ENCODE measurements around the gene INSIG1.

INSIG1 gene

GRCh38 chr7:155303039-155303593, 5.4 kb downstream of the INSIG1 start:
- no peak for DNase-seq (ENCODE audit: low spot score)

DNA sequence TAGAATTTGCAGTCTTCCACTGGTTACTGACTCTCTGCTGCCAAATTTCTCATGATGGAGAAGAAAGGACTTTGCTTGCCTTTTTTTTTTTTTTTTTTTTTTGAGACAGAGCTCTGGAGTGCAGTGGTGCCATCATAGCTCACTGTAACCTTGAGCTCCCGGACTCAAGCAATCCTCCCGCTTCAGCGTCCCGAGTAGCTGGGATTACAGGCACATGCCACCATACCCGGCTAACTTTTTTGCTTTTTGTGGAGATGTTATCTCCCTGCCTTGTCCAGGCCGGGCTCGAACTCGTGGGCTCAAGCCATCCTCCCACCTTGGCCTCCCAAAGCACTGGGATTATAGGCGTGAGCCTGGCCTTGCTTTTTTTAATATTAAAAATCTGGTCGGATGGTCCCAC, 6.2 kb downstream of the INSIG1 start:
- no peak for DNase-seq (ENCODE audit: low spot score)

GRCh38 chr7:155305231-155305904, 7.7 kb downstream of the INSIG1 start:
- DNase-seq (ENCODE audit: low spot score), result no peak

DNA sequence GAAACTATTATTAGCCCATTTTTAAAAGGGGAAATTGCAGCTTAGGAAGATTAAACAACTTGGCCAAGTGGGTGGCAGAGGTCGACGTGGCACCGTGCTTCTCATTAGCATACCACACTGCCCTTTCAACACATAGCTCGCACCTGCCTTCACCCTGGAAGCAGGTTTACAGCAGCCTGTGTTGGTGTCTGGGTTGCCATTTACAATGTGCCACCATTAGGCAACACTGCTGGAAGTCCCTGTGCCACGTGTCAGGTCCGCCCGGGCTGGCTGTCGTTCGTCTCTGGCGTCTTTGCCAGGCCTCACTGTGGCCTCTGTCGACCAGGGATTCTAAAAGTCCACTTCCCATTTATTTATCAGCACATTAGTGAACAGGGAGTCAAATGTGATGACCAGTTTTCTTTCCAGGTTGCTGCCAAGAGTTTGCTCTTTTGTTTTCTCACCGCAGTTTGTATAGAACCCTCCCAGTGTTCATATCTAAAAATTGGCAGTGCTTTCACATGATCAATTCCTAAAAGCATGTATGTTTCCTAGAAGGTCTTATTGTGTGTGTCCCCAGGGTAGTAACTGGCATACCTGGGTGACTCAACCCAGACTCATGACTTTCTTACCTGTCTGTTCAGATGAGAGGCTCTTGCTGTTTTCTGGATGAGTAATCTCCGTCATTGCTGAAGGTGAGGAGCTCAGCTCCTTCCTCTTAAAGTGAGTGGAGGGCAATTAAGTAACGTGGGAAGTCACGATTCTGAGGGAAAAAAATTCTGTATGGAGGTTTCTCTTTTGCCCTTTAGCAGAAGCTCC, 9.2 kb downstream of the INSIG1 start:
- DNase-seq (ENCODE audit: low spot score), result no peak

DNA sequence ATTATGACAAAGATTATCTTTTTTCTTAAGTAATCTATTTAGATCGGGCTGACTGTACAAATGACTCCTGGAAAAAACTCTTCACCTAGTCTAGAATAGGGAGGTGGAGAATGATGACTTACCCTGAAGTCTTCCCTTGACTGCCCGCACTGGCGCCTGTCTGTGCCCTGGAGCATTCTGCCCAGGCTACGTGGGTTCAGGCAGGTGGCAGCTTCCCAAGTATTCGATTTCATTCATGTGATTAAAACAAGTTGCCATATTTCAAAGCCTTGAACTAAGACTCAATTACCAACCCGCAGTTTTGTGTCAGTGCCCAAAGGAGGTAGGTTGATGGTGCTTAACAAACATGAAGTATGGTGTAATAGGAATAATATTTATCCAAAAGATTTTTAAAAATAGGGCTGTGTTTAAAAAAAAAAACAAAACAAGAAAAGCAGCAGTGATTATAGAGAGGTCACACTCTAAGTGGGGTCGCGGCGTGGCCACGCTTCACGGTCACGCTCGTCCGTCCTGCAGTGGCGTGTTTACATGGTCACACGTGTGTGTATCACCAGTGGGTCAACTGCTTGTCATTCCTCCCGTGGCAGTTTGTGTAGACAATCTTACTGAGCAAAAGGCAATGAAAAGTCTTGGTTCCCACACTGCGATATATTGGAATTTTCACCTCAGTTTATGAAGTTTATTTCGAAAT, 10.8 kb downstream of the INSIG1 start:
- no peak for DNase-seq (ENCODE audit: low spot score)

DNA sequence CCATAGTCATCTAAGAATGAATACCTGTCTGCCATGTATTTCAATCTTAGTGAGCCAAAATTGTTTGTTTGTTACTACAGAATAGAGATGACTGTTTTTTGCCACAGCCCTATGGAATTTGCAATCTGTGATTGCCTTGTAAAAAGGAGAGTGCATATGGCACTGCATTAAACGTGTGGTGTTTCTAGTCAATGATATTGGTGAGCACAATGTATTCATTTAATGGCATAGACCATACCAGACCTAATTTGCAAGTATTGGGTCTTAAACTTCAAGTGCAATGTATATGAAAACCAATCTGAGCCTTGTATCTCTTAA, 11.3 kb downstream of the INSIG1 start:
- DNase-seq (ENCODE audit: low spot score), result no peak

- no peak for DNase-seq (ENCODE audit: low spot score)
Observed at GRCh38 chr7:155310425-155311114, 12.9 kb downstream of the INSIG1 start.

GRCh38 chr7:155311826-155312537, 14.3 kb downstream of the INSIG1 start:
- no peak for DNase-seq (ENCODE audit: low spot score)

- no peak for DNase-seq (ENCODE audit: low spot score)
Observed at GRCh38 chr7:155312633-155313032, 15.0 kb downstream of the INSIG1 start.

GRCh38 chr7:155313096-155313495, 15.4 kb downstream of the INSIG1 start:
- no peak for DNase-seq (ENCODE audit: low spot score)

GRCh38 chr7:155315977-155316376, 18.3 kb downstream of the INSIG1 start:
- no peak for DNase-seq (ENCODE audit: low spot score)

DNA sequence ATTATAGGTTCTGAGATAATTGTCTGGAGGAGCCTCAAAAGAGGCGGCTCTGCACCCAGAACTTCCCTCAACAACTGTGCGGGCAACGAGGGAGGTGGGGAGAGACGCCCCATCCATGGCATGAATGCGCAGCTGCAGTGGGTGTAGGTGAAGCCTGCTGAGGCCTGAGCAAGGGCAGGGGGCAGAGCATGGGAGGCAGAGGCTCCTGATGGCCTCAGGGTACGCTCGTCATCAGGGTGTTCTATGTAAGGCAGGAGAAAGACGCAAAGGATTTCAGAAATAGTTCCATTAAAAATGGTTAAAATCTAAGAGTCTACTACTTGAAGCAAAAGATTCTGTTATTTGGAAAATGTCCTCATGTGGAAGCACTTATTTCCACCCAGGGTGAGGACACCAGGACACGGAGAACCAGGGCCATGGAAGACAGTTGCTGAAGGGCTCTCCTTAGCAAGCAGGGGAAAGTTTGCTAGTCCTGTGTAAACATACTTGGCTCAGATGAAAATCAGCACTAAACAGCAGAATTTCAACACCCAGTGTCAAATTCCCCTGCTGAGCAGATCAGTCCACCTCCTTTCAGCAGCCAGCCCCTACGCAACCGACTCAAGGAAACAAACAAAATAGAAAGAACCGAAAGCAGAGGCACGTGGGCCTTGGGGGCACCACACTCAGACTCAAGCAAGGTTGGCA, 18.9 kb downstream of the INSIG1 start:
- DNase-seq (ENCODE audit: low spot score), result no peak

GRCh38 chr7:155317114-155317434, 19.4 kb downstream of the INSIG1 start:
- DNase-seq (ENCODE audit: low spot score), result no peak

GRCh38 chr7:155318245-155318644, 20.6 kb downstream of the INSIG1 start:
- no peak for DNase-seq (ENCODE audit: low spot score)

DNA sequence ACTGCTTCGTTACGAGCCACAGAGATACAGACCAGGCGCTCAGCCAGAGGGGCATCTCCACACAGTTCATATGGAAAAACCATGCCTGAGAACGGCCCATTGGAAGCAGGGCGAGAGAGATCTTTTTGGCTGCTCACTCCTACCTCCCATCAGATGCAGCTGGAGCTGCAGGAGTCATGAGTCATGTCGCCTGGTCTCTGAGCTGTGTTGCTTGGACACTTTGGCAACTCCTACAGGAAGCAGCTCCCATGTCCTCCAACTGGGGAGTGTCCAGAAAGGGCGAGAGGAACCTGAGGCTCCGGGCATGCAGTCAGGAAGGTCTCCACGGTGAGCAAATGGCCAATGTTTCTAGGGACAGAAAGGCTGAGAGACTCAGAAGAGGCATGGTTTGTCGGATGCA, 24.9 kb downstream of the INSIG1 start:
- DNase-seq (ENCODE audit: low spot score), result no peak

GRCh38 chr7:155323001-155323638, 25.4 kb downstream of the INSIG1 start:
- DNase-seq (ENCODE audit: low spot score), result no peak

- no peak for DNase-seq (ENCODE audit: low spot score)
Observed at GRCh38 chr7:155324012-155324917, 26.6 kb downstream of the INSIG1 start.

DNA sequence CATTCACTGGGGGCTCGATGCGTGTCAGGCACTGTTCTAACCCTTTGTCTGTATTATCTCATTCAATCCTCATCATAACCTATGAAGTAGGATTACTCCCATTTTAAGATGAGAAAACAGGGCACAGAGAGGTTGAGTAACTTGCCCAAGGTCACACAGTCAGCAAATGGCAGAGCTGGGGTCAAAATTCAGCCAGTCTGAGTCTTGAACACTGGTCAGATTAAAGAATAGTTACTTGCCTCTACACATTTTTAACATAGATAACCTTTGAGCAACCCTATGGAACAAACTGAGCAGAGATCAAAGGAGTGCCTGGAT, 27.2 kb downstream of the INSIG1 start:
- DNase-seq (ENCODE audit: low spot score), result no peak

DNA sequence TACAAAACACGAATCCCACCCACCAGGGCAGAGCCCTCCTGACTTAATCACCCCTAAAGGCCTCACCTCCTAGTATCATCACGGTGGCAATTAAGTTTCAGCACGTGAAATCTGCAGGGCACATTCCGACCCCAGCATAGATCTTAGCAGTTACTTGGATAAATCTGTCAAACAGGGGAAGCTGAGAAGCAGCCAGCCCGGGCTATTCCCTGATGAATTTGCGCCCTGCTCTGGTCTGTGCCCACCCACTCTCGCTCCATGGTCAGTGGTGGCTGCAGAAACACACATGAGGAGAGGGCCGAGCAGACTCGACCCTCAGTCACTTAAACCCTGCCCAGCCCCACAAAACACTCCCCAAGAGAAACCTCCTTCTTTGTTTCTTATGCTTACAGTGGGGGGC, 28.7 kb downstream of the INSIG1 start:
- no peak for DNase-seq (ENCODE audit: low spot score)

Measured in putamen (tissue), 1 donor.